Measurements from ENCODE around the gene NDUFAF3.

NDUFAF3 gene

DNA sequence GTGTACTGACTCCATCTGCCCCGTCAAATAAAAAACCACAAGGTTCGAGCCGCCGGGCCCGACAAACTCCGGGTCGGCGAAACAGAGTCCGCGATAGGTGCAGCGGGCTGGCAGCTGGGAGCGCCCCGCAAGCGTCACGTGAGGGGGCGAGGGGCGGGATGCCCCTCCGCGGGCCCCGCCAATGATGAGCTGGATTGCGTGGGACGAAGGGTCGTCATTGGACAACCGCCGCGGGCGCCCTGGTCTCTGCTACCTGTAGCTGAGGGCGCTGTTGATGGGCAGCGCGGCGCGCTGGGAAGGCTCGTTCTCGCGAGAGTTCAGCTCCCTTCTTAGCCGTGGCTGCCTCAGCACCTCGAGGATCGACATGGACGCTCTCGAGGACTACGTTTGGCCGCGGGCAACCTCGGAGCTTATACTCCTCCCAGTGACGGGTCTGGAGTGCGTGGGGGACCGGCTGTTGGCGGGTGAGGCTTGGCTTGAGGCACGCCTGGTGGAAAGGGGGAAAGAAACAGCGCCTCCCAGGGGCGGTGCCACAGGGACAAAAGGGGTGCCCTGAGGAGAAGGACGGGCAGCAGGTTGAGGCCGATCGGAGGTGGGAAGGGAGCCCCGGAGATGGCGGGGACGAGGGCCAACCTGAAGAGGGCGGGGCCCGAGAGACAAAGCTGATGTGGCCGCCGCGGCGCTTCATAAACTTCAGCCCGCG is 14.7 kb upstream of the NDUFAF3 start, which contains the start of gene WDR6 (continued):
- TF ChIP-seq, protein P1, sequence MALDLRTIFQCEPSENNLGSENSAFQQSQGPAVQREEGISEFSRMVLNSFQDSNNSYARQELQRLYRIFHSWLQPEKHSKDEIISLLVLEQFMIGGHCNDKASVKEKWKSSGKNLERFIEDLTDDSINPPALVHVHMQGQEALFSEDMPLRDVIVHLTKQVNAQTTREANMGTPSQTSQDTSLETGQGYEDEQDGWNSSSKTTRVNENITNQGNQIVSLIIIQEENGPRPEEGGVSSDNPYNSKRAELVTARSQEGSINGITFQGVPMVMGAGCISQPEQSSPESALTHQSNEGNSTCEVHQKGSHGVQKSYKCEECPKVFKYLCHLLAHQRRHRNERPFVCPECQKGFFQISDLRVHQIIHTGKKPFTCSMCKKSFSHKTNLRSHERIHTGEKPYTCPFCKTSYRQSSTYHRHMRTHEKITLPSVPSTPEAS (tag by site-specific recombination; IDR thresholded peaks at IDR 0.05), result peak; percentile 42; the same call in 1 of the 2 replicates
- peak; percentile 31; the same call in 1 of the 2 replicates for TF ChIP-seq ZNF394 (tag by site-specific recombination; IDR thresholded peaks at IDR 0.05; ENCODE audit: borderline replicate concordance)
- TF ChIP-seq, protein P2, sequence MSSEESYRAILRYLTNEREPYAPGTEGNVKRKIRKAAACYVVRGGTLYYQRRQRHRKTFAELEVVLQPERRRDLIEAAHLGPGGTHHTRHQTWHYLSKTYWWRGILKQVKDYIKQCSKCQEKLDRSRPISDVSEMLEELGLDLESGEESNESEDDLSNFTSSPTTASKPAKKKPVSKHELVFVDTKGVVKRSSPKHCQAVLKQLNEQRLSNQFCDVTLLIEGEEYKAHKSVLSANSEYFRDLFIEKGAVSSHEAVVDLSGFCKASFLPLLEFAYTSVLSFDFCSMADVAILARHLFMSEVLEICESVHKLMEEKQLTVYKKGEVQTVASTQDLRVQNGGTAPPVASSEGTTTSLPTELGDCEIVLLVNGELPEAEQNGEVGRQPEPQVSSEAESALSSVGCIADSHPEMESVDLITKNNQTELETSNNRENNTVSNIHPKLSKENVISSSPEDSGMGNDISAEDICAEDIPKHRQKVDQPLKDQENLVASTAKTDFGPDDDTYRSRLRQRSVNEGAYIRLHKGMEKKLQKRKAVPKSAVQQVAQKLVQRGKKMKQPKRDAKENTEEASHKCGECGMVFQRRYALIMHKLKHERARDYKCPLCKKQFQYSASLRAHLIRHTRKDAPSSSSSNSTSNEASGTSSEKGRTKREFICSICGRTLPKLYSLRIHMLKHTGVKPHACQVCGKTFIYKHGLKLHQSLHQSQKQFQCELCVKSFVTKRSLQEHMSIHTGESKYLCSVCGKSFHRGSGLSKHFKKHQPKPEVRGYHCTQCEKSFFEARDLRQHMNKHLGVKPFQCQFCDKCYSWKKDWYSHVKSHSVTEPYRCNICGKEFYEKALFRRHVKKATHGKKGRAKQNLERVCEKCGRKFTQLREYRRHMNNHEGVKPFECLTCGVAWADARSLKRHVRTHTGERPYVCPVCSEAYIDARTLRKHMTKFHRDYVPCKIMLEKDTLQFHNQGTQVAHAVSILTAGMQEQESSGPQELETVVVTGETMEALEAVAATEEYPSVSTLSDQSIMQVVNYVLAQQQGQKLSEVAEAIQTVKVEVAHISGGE (tag by site-specific recombination; conservative IDR thresholded peaks at IDR 0.05; ENCODE audit: low read depth), result no peak; the same call in 1 of the 2 replicates
- no peak for TF ChIP-seq ZNF624 (tag by site-specific recombination; IDR thresholded peaks at IDR 0.05)
- TF ChIP-seq ZNF341 (tag by site-specific recombination; IDR thresholded peaks at IDR 0.05; ENCODE audit: low read depth), result peak; percentile 29; the same call in 1 of the 2 replicates
- TF ChIP-seq, protein P3, sequence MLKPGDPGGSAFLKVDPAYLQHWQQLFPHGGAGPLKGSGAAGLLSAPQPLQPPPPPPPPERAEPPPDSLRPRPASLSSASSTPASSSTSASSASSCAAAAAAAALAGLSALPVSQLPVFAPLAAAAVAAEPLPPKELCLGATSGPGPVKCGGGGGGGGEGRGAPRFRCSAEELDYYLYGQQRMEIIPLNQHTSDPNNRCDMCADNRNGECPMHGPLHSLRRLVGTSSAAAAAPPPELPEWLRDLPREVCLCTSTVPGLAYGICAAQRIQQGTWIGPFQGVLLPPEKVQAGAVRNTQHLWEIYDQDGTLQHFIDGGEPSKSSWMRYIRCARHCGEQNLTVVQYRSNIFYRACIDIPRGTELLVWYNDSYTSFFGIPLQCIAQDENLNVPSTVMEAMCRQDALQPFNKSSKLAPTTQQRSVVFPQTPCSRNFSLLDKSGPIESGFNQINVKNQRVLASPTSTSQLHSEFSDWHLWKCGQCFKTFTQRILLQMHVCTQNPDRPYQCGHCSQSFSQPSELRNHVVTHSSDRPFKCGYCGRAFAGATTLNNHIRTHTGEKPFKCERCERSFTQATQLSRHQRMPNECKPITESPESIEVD (tag by site-specific recombination; IDR thresholded peaks at IDR 0.05), result no peak
- TF ChIP-seq ZBTB7A (tag by site-specific recombination; IDR thresholded peaks at IDR 0.05; ENCODE audit: low read depth), result no peak
- TF ChIP-seq ZNF701 (tag by site-specific recombination; IDR thresholded peaks at IDR 0.05), result no peak
- TF ChIP-seq, protein P4, sequence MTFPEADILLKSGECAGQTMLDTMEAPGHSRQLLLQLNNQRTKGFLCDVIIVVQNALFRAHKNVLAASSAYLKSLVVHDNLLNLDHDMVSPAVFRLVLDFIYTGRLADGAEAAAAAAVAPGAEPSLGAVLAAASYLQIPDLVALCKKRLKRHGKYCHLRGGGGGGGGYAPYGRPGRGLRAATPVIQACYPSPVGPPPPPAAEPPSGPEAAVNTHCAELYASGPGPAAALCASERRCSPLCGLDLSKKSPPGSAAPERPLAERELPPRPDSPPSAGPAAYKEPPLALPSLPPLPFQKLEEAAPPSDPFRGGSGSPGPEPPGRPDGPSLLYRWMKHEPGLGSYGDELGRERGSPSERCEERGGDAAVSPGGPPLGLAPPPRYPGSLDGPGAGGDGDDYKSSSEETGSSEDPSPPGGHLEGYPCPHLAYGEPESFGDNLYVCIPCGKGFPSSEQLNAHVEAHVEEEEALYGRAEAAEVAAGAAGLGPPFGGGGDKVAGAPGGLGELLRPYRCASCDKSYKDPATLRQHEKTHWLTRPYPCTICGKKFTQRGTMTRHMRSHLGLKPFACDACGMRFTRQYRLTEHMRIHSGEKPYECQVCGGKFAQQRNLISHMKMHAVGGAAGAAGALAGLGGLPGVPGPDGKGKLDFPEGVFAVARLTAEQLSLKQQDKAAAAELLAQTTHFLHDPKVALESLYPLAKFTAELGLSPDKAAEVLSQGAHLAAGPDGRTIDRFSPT (tag by site-specific recombination; IDR thresholded peaks at IDR 0.05), result peak; percentile 88
- TF ChIP-seq, protein P5, sequence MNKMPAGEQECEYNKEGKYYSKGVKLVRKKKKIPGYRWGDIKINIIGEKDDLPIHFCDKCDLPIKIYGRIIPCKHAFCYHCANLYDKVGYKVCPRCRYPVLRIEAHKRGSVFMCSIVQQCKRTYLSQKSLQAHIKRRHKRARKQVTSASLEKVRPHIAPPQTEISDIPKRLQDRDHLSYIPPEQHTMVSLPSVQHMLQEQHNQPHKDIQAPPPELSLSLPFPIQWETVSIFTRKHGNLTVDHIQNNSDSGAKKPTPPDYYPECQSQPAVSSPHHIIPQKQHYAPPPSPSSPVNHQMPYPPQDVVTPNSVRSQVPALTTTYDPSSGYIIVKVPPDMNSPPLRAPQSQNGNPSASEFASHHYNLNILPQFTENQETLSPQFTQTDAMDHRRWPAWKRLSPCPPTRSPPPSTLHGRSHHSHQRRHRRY (tag by site-specific recombination; IDR thresholded peaks at IDR 0.05), result no peak
- no peak for TF ChIP-seq ZNF747 (tag by site-specific recombination; IDR thresholded peaks at IDR 0.05)
- TF ChIP-seq ZNF24 (tag by site-specific recombination; IDR thresholded peaks at IDR 0.05), result peak; percentile 9; the same call in 1 of the 2 replicates
- TF ChIP-seq ZFHX2 (tag by site-specific recombination; conservative IDR thresholded peaks at IDR 0.05), result peak; percentile 48
- peak; percentile 65; the same call in 1 of the 2 replicates for TF ChIP-seq KLF10 (tag by site-specific recombination; IDR thresholded peaks at IDR 0.05)
- no peak for TF ChIP-seq MEIS1 (CRISPR knock-in tag; IDR thresholded peaks at IDR 0.05; ENCODE audit: borderline replicate concordance)
- peak; percentile 42; the same call in 1 of the 2 replicates for TF ChIP-seq BCL11B (tag by site-specific recombination; IDR thresholded peaks at IDR 0.05; ENCODE audit: low read depth)
- no peak for TF ChIP-seq HOXA7 (CRISPR knock-in tag; IDR thresholded peaks at IDR 0.05; ENCODE audit: borderline replicate concordance)
- TF ChIP-seq ZNF274 (IDR thresholded peaks at IDR 0.05; ENCODE audit: low read length), result no peak
- TF ChIP-seq ZNF274 (tag by site-specific recombination; IDR thresholded peaks at IDR 0.05; ENCODE audit: borderline replicate concordance), result no peak
- TF ChIP-seq KLF16 (tag by site-specific recombination; IDR thresholded peaks at IDR 0.05), result peak; percentile 85; the same call in 1 of the 2 replicates
- TF ChIP-seq ZNF501 (tag by site-specific recombination; IDR thresholded peaks at IDR 0.05), result 0 out of 2 replicates have a peak, but pooled peaks have one; percentile 59
- TF ChIP-seq ZNF791 (tag by site-specific recombination; IDR thresholded peaks at IDR 0.05), result no peak
- no peak for TF ChIP-seq ZNF140 (tag by site-specific recombination; IDR thresholded peaks at IDR 0.05)
- peak; percentile 78 for TF ChIP-seq ZEB2 (tag by site-specific recombination; IDR thresholded peaks at IDR 0.05)
- TF ChIP-seq REPIN1 (tag by site-specific recombination; IDR thresholded peaks at IDR 0.05; ENCODE audit: low read depth), result 0 out of 2 replicates have a peak, but pooled peaks have one; percentile 74
- no peak for TF ChIP-seq ZNF311 (tag by site-specific recombination; IDR thresholded peaks at IDR 0.05; ENCODE audit: borderline replicate concordance)
- TF ChIP-seq ZNF112 (tag by site-specific recombination; IDR thresholded peaks at IDR 0.05), result no peak
- TF ChIP-seq ZNF426 (tag by site-specific recombination; IDR thresholded peaks at IDR 0.05), result no peak
- TF ChIP-seq ZBTB21 (tag by site-specific recombination; IDR thresholded peaks at IDR 0.05), result no peak
- TF ChIP-seq ZNF707 (tag by site-specific recombination; IDR thresholded peaks at IDR 0.05), result no peak
